Endothelial cell of umbilical vein (primary cell): ENCODE measurements around the gene STK32C. TPM values are rescaled to one million over a fixed set of nuclear protein-coding genes. Genes with fewer than 3 reads are reported as not detected.

Source experiments
- BruUV-seq: library from RNA; stranded (reverse); fragments of 400-500 nt; replicated peaks from 2 replicates; lab custom pipeline; 2021; lab: Mats Ljungman, UMichigan
- CTCF ChIA-PET: fragments of 300-600, 350-600 bp; sonication (Branson Sonifier 250); formaldehyde crosslinking; loops from one replicate; lab custom pipeline; 2021; ENCODE audit warnings: antibody characterized with exemption, inconsistent platforms; lab: Charles Lee
- POLR2A ChIA-PET: fragments of 300-600, 350-600 bp; sonication (Branson Sonifier 250); formaldehyde crosslinking; loops from one replicate; lab custom pipeline; 2021; ENCODE audit warnings: antibody characterized with exemption, inconsistent platforms; lab: Charles Lee
- DNase-seq: peaks from one replicate; pipeline ENCODE4 v3.0.0-alpha.2; 2011; ENCODE audit warnings: low read depth, low spot score
- FAIRE-seq: peaks from 2 replicates; lab custom pipeline; 2011; peaks lifted over from hg19 to GRCh38; lab: Jason Lieb, UNC
- H2AFZ ChIP-seq: 2 replicates; pipeline ENCODE4 v1.6.0; 2012; ENCODE audit warnings: low read depth, low read length, control low read depth, inconsistent platforms
- H3K27ac ChIP-seq: 2 replicates; pipeline ENCODE4 v1.5.1; 2011; ENCODE audit warnings: low read depth, mild to moderate bottlenecking, control low read depth, low read length, moderate library complexity; ENCODE audit not compliant: insufficient read depth
- H3K27me3 ChIP-seq, 2 experiments: 2 replicates each; pipeline versions ENCODE4 v1.6.0 to v1.6.1; 2011; ENCODE audit warnings: low read length in 2 of 2, mixed read lengths in 1 of 2; ENCODE audit not compliant: control insufficient read depth in 2 of 2, insufficient read depth in 2 of 2
- H3K36me3 ChIP-seq, 2 experiments: 2 replicates in 1 of 2; 3 replicates in 1 of 2; pipeline ENCODE4 v1.5.1; 2011; ENCODE audit warnings: low read length in 2 of 2, mild to moderate bottlenecking in 1 of 2, moderate library complexity in 1 of 2; ENCODE audit not compliant: control insufficient read depth in 2 of 2, insufficient read depth in 2 of 2; ENCODE audit errors: extremely low read depth in 1 of 2
- H3K4me1 ChIP-seq: 3 replicates; pipeline ENCODE4 v1.5.1; 2011; ENCODE audit warnings: mild to moderate bottlenecking, low read length; ENCODE audit not compliant: control insufficient read depth, insufficient read depth; ENCODE audit errors: extremely low read depth
- H3K4me2 ChIP-seq: 2 replicates; pipeline ENCODE4 v1.6.1; 2011; ENCODE audit warnings: low read length, control low read depth, mixed read lengths; ENCODE audit not compliant: insufficient read depth
- H3K4me3 ChIP-seq, 3 experiments: fragments of 200-600 bp in 1 of 3; sonication (generic), shearing (Covaris generic) in 1 of 3; replicated peaks in 1 of 3; 2 replicates each; pipeline ENCODE4 v1.5.1; 2011 to 2016; ENCODE audit warnings: control low read depth in 3 of 3, low read length in 3 of 3, mild to moderate bottlenecking in 2 of 3, inconsistent platforms in 1 of 3, low read depth in 1 of 3, moderate library complexity in 1 of 3; ENCODE audit not compliant: insufficient read depth in 1 of 3
- H3K79me2 ChIP-seq: 2 replicates; pipeline ENCODE4 v1.6.0; 2012; ENCODE audit warnings: low read length, inconsistent platforms; ENCODE audit not compliant: control insufficient read depth, insufficient read depth
- H3K9ac ChIP-seq: replicated peaks from 2 replicates; pipeline ENCODE3; 2011; ENCODE audit warnings: low read length, control low read depth; ENCODE audit not compliant: insufficient read depth; ENCODE audit errors: extremely low read depth
- H3K9me1 ChIP-seq: replicated peaks from 3 replicates; pipeline ENCODE4 v1.6.0; 2011; ENCODE audit warnings: mild to moderate bottlenecking, low read length; ENCODE audit not compliant: control insufficient read depth, insufficient read depth; ENCODE audit errors: extremely low read depth
- H3K9me3 ChIP-seq: replicated peaks from 2 replicates; pipeline ENCODE4 v1.5.1; 2012; ENCODE audit warnings: low read length, inconsistent platforms; ENCODE audit not compliant: control insufficient read depth, insufficient read depth
- H4K20me1 ChIP-seq: replicated peaks from 2 replicates; pipeline ENCODE3; 2011; ENCODE audit warnings: mild to moderate bottlenecking, low read length; ENCODE audit not compliant: control insufficient read depth, insufficient read depth; ENCODE audit errors: extremely low read depth
- CTCF ChIP-seq, 2 donors: IDR thresholded peaks; 1 replicate in 1 of 2; 2 replicates in 1 of 2; pipeline ENCODE4 v1.5.1; 2011; ENCODE audit warnings: low read length in 2 of 2, mild to moderate bottlenecking in 2 of 2, moderate library complexity in 2 of 2, control low read depth in 1 of 2, inconsistent platforms in 1 of 2, low read depth in 1 of 2; ENCODE audit not compliant: insufficient read depth in 1 of 2; ENCODE audit errors: extremely low read depth in 1 of 2
- EZH2 ChIP-seq: IDR thresholded peaks from 2 replicates; pipeline ENCODE4 v1.6.1; 2012; ENCODE audit warnings: borderline replicate concordance, low read depth, mild to moderate bottlenecking, moderate library complexity, low read length, inconsistent platforms; ENCODE audit not compliant: severe bottlenecking
- FOS ChIP-seq: IDR thresholded peaks from 2 replicates; pipeline ENCODE4 v1.6.1; 2011; ENCODE audit warnings: mild to moderate bottlenecking, low read length, moderate library complexity, borderline replicate concordance; ENCODE audit not compliant: insufficient read depth
- GATA2 ChIP-seq: IDR thresholded peaks from 2 replicates; pipeline ENCODE4 v1.7.0; 2011; ENCODE audit warnings: low read depth, mild to moderate bottlenecking, moderate library complexity, mixed read lengths, low read length; ENCODE audit not compliant: insufficient read length, insufficient read depth
- JUN ChIP-seq: IDR thresholded peaks from 2 replicates; pipeline ENCODE4 v1.6.1; 2011; ENCODE audit warnings: borderline replicate concordance, low read depth; ENCODE audit not compliant: insufficient read length, insufficient read depth
- MAX ChIP-seq: IDR thresholded peaks from 2 replicates; pipeline ENCODE4 v1.6.1; 2011; ENCODE audit not compliant: insufficient read depth, insufficient read length
- MYC ChIP-seq: IDR thresholded peaks from one replicate; pipeline ENCODE4 v1.6.1; 2011; ENCODE audit warnings: mild to moderate bottlenecking, low read depth, low read length
- POLR2A ChIP-seq: IDR thresholded peaks from 2 replicates; pipeline ENCODE4 v1.6.1; 2012; ENCODE audit warnings: low read depth, mild to moderate bottlenecking, control low read depth, low read length
- POLR2AphosphoS5 ChIP-seq: IDR thresholded peaks from 2 replicates; pipeline ENCODE4 v1.6.1; 2012; ENCODE audit warnings: low read depth, mild to moderate bottlenecking, control low read depth, low read length, moderate library complexity; ENCODE audit not compliant: insufficient read depth
- dilution Hi-C: fragments of 300-500 bp; cut with MboI; formaldehyde crosslinking; loops from one replicate; pipeline ENCODE4 v1.15.0; 2019; ENCODE audit warnings: low sequenced_read_pairs; ENCODE audit not compliant: extremely low pct_ligation_motif_present
- intact Hi-C: fragments of 100-400 bp; cut with micrococcal nuclease; formaldehyde crosslinking; loops from one replicate; pipeline ENCODE4 v1.10.0; 2022
- polyA plus RNA-seq, 4 experiments: library from polyadenylated mRNA; depleted of rRNA in 3 of 4; stranded (reverse) in 3 of 4; unstranded in 1 of 4; fragments of >200 nt; gene quantifications; 2 replicates each; pipeline versions ENCODE4 v1.2.1 to v1.2.3, GENCODE V29; 2011 to 2012; ENCODE audit warnings: missing spikeins in 1 of 4
- total RNA-seq: library from RNA; stranded (reverse); gene quantifications from 2 replicates; pipeline ENCODE4 v1.2.3, GENCODE V29; 2021

STK32C gene
- total and polyA plus RNA-seq, 2 donors (not counting 3 experiments of a cell fraction or from before 2014, with no cell fraction given), result 5.4 to 14.1 TPM

GRCh38 chr10:132204781-132205473 is 102.8 kb downstream of the STK32C start:
- Histone ChIP-seq H3K9me3 (no peaks in the 10 kb centered on the region), H3K27me3 (no peaks in the 10 kb centered on the region), H2AFZ (no peak overlapping the region), H3K36me3 (no peaks in the 10 kb centered on the region), H3K4me1 (no peaks in the 10 kb centered on the region), H3K4me3 (no peak overlapping the region), H3K27ac (no peak overlapping the region), H4K20me1 (no peaks in the 10 kb centered on the region), H3K9ac (no peak overlapping the region), H3K9me1 (no peaks in the 10 kb centered on the region), H3K4me2 (no peak overlapping the region), H3K79me2 (no peaks in the 10 kb centered on the region)
- intact Hi-C loops, result no loop called here
- dilution Hi-C loops, result no loop called here
- ChIA-PET CTCF (no interaction called here), POLR2A (no interaction called here)
- TF ChIP-seq MAX, result no peak
- no peak for TF ChIP-seq FOS
- no peak for TF ChIP-seq MYC
- TF ChIP-seq POLR2A, result no peak
- DNase-seq, result no peak
- no peak for FAIRE-seq
- BruUV-seq, result TSS peak; percentile 32

GRCh38 chr10:132204078-132204780 is 103.5 kb downstream of the STK32C start:
- FAIRE-seq (no peak), DNase-seq (no peak)
- Histone ChIP-seq H2AFZ (no peak overlapping the region), H3K79me2 (no peaks in the 10 kb centered on the region), H3K4me2 (no peak overlapping the region), H4K20me1 (no peaks in the 10 kb centered on the region), H3K36me3 (no peaks in the 10 kb centered on the region), H3K27me3 (no peaks in the 10 kb centered on the region), H3K27ac (no peak overlapping the region), H3K9me3 (no peaks in the 10 kb centered on the region), H3K9ac (no peak overlapping the region), H3K4me1 (no peaks in the 10 kb centered on the region), H3K9me1 (no peaks in the 10 kb centered on the region), H3K4me3 (no peak overlapping the region)
- CTCF ChIA-PET, result no interaction called here
- TF ChIP-seq MYC (no peak), GATA2 (no peak), JUN (no peak), POLR2AphosphoS5 (no peak), EZH2 (no peak), FOS (no peak), POLR2A (no peak), MAX (no peak), CTCF (IDR thresholded peaks at IDR 0.05; ENCODE audit: extremely low read depth in 1 of 2, insufficient read depth in 1 of 2, low read depth in 1 of 2, low read length in 2 of 2) (no peak)
- intact Hi-C loops, result no loop called here
- BruUV-seq, result no TSS peak
- POLR2A ChIA-PET, result no interaction called here
- dilution Hi-C loops, result no loop called here
